Suprapubic skin (tissue), 3 donors: ENCODE data around the gene PARD6B.

Experiments used
- CTCF ChIP-seq, 2 donors: fragments of 200-600 bp in 1 of 2; fragments of 450-650 bp in 1 of 2; sonication (generic) in 1 of 2; IDR thresholded peaks; one replicate each; pipeline ENCODE4 v1.5.1; 2016 to 2019; ENCODE audit warnings: antibody characterized with exemption in 2 of 2, mild to moderate bottlenecking in 1 of 2, moderate library complexity in 1 of 2
- EP300 ChIP-seq: sonication (generic); formaldehyde crosslinking; IDR thresholded peaks from one replicate; pipeline ENCODE4 v1.6.1; 2017; ENCODE audit warnings: antibody characterized with exemption

- peak; percentile 94 to 97 for TF ChIP-seq CTCF (IDR thresholded peaks at IDR 0.05)
- TF ChIP-seq EP300: no peak
Measured at GRCh38 chr20:50794846-50795634, 63.7 kb downstream of the PARD6B start, which contains the start of gene BCAS4.
